Hematopoietic multipotent progenitor cell (in vitro differentiated cells): ENCODE data around the gene PLXNA2. TPM values are rescaled to one million over a fixed set of nuclear protein-coding genes. Genes with fewer than 3 reads are reported as not detected.
A peak's percentile ranks its signal among the peaks of the same experiment; 100 is the strongest.

ENCODE experiments used
- DNase-seq, 3 donors: peaks; one replicate each; pipeline ENCODE4 v3.0.0-alpha.2; 2011 to 2015; ENCODE audit warnings: low read depth in 2 of 3, low spot score in 2 of 3
- total RNA-seq: library from RNA; depleted of rRNA; stranded (reverse); fragments of >200 nt; gene quantifications from one replicate; pipeline ENCODE4 v1.2.3, GENCODE V29; 2012

The PLXNA2 gene
- total RNA-seq, 1 donor = 0.27 TPM

GRCh38 chr1:208006258-208006920 lies 237.8 kb downstream of the PLXNA2 start:
- no peak for DNase-seq

GRCh38 chr1:208004851-208005250 lies 239.3 kb downstream of the PLXNA2 start:
- DNase-seq = no peak

- DNase-seq = no peak
Observed at GRCh38 chr1:208003241-208003640, 240.9 kb downstream of the PLXNA2 start.

GRCh38 chr1:208002672-208003071 lies 241.5 kb downstream of the PLXNA2 start:
- no peak for DNase-seq

GRCh38 chr1:208002078-208002477 lies 242.1 kb downstream of the PLXNA2 start:
- no peak for DNase-seq

- DNase-seq = no peak
Observed at GRCh38 chr1:208000504-208000903, 243.7 kb downstream of the PLXNA2 start.

GRCh38 chr1:207999972-208000371 lies 244.2 kb downstream of the PLXNA2 start:
- no peak for DNase-seq

- DNase-seq = no peak
Observed at GRCh38 chr1:207999274-207999915, 244.8 kb downstream of the PLXNA2 start.

- DNase-seq = no peak
Observed at GRCh38 chr1:207998691-207999090, 245.5 kb downstream of the PLXNA2 start.

GRCh38 chr1:207997486-207998268 lies 246.5 kb downstream of the PLXNA2 start:
- peak in 2 of 3 donors; percentile 48 to 61 for DNase-seq

- peak in 1 of 3 donors; percentile 26 for DNase-seq
Observed at GRCh38 chr1:207996636-207997035, 247.5 kb downstream of the PLXNA2 start.

- no peak for DNase-seq
Observed at GRCh38 chr1:207995576-207995975, 248.6 kb downstream of the PLXNA2 start.

- DNase-seq = no peak
Observed at GRCh38 chr1:207993477-207994445, 250.4 kb downstream of the PLXNA2 start.

GRCh38 chr1:207992677-207993236 lies 251.4 kb downstream of the PLXNA2 start:
- DNase-seq = no peak

- no peak for DNase-seq
Observed at GRCh38 chr1:207991583-207992026, 252.6 kb downstream of the PLXNA2 start.

GRCh38 chr1:207990876-207991582 lies 253.2 kb downstream of the PLXNA2 start:
- DNase-seq = no peak

GRCh38 chr1:207990455-207990854 lies 253.7 kb downstream of the PLXNA2 start:
- no peak for DNase-seq

GRCh38 chr1:207988326-207989165 lies 255.6 kb downstream of the PLXNA2 start:
- DNase-seq = no peak

GRCh38 chr1:207987164-207987563 lies 257.0 kb downstream of the PLXNA2 start:
- no peak for DNase-seq
